ENCODE measurements around the gene CDON.

GRCh38 chr11:126051117-126051516 is 11.5 kb downstream of the CDON start:
- TF ChIP-seq TAF1 (IDR thresholded peaks at IDR 0.05; ENCODE audit: borderline replicate concordance, low read depth, low read length) (no peak), JUND (IDR thresholded peaks at IDR 0.05) (no peak), REST (IDR thresholded peaks at IDR 0.05; ENCODE audit: low read depth, low read length) (no peak), EZH2phosphoT487 (IDR thresholded peaks at IDR 0.05; ENCODE audit: borderline replicate concordance, low read depth) (no peak), YY1 (IDR thresholded peaks at IDR 0.05; ENCODE audit: low read depth) (no peak), RCOR1 (IDR thresholded peaks at IDR 0.05; ENCODE audit: low read length) (no peak)
